22Rv1 (cell line): ENCODE measurements around the gene CLMN.

ENCODE experiments used
- H3K27ac ChIP-seq: fragments of 450-650 bp; 2 replicates; pipeline ENCODE4 v1.5.1; 2017
- CTCF ChIP-seq: fragments of 450-650 bp; IDR thresholded peaks from 2 replicates; pipeline ENCODE4 v1.5.1; 2017; ENCODE audit warnings: mild to moderate bottlenecking
- ZFX ChIP-seq: fragments of 450-650 bp; IDR thresholded peaks from 2 replicates; pipeline ENCODE4 v1.6.1; 2017; ENCODE audit warnings: antibody characterized with exemption, borderline replicate concordance

CLMN gene

GRCh38 chr14:95301527-95302187 is 18.1 kb downstream of the CLMN start:
- no peak overlapping the region for H3K27ac ChIP-seq

GRCh38 chr14:95300697-95301526 is 18.8 kb downstream of the CLMN start:
- TF ChIP-seq CTCF (no peak), ZFX (no peak)
- no peak overlapping the region for H3K27ac ChIP-seq

More at GRCh38 chr14:95301527-95302187, 18.1 kb downstream of the CLMN start:
- TF ChIP-seq CTCF (no peak), ZFX (no peak)

- H3K27ac ChIP-seq, result no peak overlapping the region
- no peak for TF ChIP-seq ZFX
- no peak for TF ChIP-seq CTCF
Measured at GRCh38 chr14:95300002-95300696, 19.6 kb downstream of the CLMN start.

- TF ChIP-seq CTCF (no peak), ZFX (no peak)
- no peak overlapping the region for H3K27ac ChIP-seq
Measured at GRCh38 chr14:95299271-95299670, 20.4 kb downstream of the CLMN start.

- no peak overlapping the region for H3K27ac ChIP-seq
- no peak for TF ChIP-seq CTCF
- TF ChIP-seq ZFX, result no peak
Measured at GRCh38 chr14:95297832-95298231, 21.9 kb downstream of the CLMN start.

GRCh38 chr14:95296966-95297365 is 22.7 kb downstream of the CLMN start:
- TF ChIP-seq CTCF, result no peak
- TF ChIP-seq ZFX, result no peak
- H3K27ac ChIP-seq, result no peak overlapping the region
